ENCODE measurements around the gene ANHX. TPM values are rescaled to one million over a fixed set of nuclear protein-coding genes. Genes with fewer than 3 reads are reported as not detected.

Gene ANHX
- total RNA-seq, 2 donors from 2014 or later: not detected

DNA sequence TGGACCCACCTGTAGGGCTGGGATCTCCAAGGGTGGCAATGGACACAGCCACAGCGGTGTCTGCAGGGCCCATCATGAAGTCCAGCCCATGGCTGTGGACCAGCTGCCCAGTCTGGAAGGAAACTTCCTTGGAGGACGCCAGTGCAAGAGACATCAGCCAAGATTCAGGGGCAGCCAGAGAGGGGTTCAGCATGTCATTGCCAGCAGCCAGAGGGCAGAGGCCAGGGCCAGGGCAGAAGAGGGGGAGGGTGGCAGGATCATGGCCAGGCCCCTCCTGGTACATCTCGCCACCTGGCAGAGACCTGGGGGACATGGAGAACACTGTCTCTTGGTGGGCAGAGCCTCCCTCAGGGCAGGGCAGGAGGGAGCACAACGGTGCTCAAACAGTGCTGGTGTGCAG is 10.2 kb downstream of the ANHX start:
- peaks cover 16% of the 10 kb centered on the region for H3K36me3 Mint-ChIP-seq
- no peak overlapping the region for H3K4me3 Mint-ChIP-seq
- peaks cover 20% of the 10 kb centered on the region for H3K9me3 Mint-ChIP-seq

DNA sequence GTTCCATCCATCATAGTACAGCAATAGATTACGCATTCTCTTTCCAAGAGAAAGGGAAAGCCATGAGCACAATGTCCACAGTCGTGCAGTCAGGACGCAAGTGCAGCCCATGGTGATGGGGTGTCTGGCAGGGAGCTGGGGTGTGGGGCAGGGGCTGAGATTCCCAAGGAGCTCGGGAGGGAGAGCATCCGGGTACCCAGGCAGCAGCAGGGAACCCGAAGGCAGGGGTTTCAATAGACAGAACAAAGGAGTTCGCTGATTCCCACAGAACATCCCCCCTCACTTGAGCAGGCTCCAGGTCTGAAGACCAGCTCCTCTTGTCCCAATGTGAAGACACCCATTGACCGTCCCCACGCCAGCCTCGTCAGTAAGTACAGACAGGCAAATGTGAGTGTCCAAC is 13.5 kb downstream of the ANHX start:
- Mint-ChIP-seq H3K4me3 (no peak overlapping the region), H3K27ac (no peak overlapping the region), H3K4me1 (ENCODE audit: low read depth in 2 of 2) (no peaks in the 10 kb centered on the region), H3K36me3 (peaks cover 10% of the 10 kb centered on the region), H3K27me3 (no peaks in the 10 kb centered on the region), H3K9me3 (peaks cover 14% of the 10 kb centered on the region)
- DNase-seq (ENCODE audit: low spot score) (no peak), ATAC-seq (no peak)

More for the DNA sequence above, 10.2 kb downstream of the ANHX start:
- peaks cover 0 to 5% of the 10 kb centered on the region in 2 donors for H3K4me1 Mint-ChIP-seq (ENCODE audit: low read depth in 2 of 2)
- DNase-seq (ENCODE audit: low spot score) (no peak), ATAC-seq (peak in 1 of 2 donors; percentile 29)
- no peak overlapping the region for H3K27ac Mint-ChIP-seq
- no peaks in the 10 kb centered on the region for H3K27me3 Mint-ChIP-seq

DNA sequence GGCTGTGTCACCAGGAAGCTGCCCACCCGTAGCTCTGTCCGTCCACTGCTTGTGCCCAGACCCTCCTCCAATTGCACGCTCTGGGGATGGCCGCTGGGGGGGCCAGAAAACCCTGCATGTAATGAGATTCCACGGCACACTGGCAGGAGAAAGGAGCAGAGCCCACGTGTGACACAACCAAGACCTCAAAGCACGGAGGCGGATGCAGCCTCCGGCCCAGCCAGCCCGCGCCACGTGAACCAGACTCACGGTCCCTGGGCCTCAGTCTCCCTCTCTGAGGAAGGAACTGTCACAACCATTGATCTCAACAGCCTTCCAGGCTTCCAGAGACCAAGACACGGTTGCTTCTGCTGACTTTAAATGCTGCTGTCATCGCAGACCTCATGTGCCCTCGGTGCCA is 14.4 kb downstream of the ANHX start:
- Mint-ChIP-seq H3K36me3 (peaks cover 10% of the 10 kb centered on the region), H3K4me3 (no peak overlapping the region), H3K27me3 (no peaks in the 10 kb centered on the region), H3K27ac (no peak overlapping the region), H3K4me1 (ENCODE audit: low read depth in 2 of 2) (no peaks in the 10 kb centered on the region), H3K9me3 (peaks cover 14% of the 10 kb centered on the region)
- DNase-seq (ENCODE audit: low spot score): no peak
- no peak for ATAC-seq

DNA sequence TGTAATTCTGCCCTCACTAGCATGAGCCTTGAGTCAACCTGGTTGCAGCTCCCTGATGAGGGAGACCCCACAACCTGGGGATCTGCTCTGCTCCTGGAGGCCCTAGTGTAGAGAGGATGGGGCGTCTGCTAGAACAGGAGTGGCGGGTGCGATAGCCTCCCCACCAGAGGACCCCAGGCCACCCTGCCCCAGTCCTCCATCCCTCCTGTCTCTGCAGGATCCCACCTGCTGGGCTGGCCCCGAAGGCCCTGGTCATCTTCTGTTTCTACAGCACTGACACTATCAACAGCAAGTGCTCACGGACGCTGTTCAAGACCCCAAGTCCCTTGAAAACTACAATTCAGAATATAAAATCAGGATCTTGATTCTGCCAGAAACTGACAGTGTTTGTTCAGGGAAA is 15.2 kb downstream of the ANHX start:
- H3K9me3 Mint-ChIP-seq: peaks cover 14% of the 10 kb centered on the region
- no peak overlapping the region for H3K4me3 Mint-ChIP-seq
- peaks cover 10% of the 10 kb centered on the region for H3K36me3 Mint-ChIP-seq
- ATAC-seq (no peak), DNase-seq (ENCODE audit: low spot score) (no peak)
- H3K27me3 Mint-ChIP-seq: no peaks in the 10 kb centered on the region
- no peaks in the 10 kb centered on the region for H3K4me1 Mint-ChIP-seq (ENCODE audit: low read depth in 2 of 2)
- no peak overlapping the region for H3K27ac Mint-ChIP-seq

DNA sequence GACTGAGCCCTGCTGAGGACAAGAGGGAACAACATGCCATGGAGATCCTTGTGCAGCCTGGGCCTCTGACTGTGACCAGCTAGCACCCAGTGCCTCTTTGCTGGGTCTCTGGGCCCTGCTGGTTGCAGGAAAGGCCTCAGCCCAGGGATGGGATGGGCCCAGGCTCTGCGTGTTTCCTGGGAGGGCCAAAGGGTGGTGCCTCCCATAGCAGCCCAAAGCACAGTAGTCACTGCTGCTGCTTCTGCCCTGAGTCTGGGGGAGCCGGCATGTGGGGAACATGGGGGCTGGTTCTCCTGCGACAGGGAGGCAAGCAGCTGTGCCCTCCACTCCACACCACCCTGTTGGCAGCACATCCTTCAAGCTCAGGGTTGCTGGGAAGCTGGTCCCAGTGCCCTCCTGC is 18.5 kb downstream of the ANHX start:
- no peaks in the 10 kb centered on the region for H3K27me3 Mint-ChIP-seq
- peaks cover 17% of the 10 kb centered on the region for H3K9me3 Mint-ChIP-seq
- no peak overlapping the region for H3K27ac Mint-ChIP-seq
- no peak for ATAC-seq
- DNase-seq (ENCODE audit: low spot score): no peak
- H3K4me1 Mint-ChIP-seq (ENCODE audit: low read depth in 2 of 2): no peaks in the 10 kb centered on the region
- peaks cover 25% of the 10 kb centered on the region for H3K36me3 Mint-ChIP-seq
- H3K4me3 Mint-ChIP-seq: no peak overlapping the region

DNA sequence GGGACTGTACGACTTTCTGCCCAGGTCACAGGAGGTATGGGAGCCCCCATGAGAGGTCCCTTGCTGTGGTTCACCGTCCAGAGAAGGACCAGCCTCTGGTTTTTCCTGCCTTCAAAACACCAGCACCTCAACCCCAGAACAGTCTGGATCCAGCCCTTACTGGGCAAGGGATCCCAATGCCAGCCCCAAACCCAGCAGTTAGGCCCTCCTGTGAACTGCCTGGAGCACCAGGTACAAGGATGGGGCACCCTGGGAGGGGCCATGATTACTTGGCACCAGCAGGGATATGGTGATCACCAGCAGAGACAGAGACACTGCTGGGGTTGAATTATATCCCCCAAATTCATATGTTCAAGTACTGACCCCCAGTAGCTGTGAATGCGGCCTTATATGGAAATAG is 20.0 kb downstream of the ANHX start:
- Mint-ChIP-seq H3K9me3 (peaks cover 22% of the 10 kb centered on the region), H3K27me3 (no peaks in the 10 kb centered on the region), H3K4me3 (no peak overlapping the region), H3K4me1 (ENCODE audit: low read depth in 2 of 2) (no peaks in the 10 kb centered on the region), H3K36me3 (peaks cover 31% of the 10 kb centered on the region), H3K27ac (no peak overlapping the region)
- ATAC-seq (no peak), DNase-seq (ENCODE audit: low spot score) (no peak)

DNA sequence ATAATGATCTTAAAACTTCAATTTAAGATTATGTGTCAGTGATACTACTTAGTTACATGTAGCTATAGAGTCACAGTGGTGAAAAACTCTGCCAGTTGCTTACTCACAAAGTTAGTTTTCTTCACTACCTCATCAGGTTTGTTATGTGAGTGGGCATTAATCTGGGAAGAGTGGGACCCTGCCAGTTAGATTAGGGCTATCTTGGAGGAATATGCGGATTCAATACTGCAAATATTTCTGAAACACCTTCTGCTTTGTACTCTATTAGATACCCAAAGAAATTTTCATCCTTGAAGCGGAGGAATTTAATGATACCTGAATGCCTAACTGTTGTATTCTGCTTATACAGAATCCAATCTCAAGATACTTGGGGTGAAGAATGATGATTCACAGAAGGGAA is 29.3 kb downstream of the ANHX start:
- Mint-ChIP-seq H3K9me3 (peaks cover 20% of the 10 kb centered on the region), H3K36me3 (peaks cover 59% of the 10 kb centered on the region)

DNA sequence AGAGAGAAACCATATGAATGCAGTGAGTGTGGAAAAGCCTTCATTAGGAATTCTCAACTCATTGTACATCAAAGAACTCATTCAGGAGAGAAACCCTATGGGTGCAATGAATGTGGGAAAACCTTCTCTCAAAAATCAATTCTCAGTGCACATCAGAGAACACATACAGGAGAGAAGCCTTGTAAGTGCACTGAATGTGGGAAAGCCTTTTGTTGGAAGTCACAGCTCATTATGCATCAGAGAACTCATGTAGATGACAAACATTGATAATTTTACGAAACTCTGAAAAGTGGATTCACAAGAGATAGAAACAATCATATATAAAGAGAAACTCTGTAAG is 31.4 kb downstream of the ANHX start:
- ATAC-seq (no peak), DNase-seq (ENCODE audit: low spot score) (no peak)
- Mint-ChIP-seq H3K27ac (no peak overlapping the region), H3K4me3 (no peak overlapping the region), H3K27me3 (no peaks in the 10 kb centered on the region), H3K36me3 (peaks cover 76% of the 10 kb centered on the region), H3K4me1 (ENCODE audit: low read depth in 2 of 2) (no peaks in the 10 kb centered on the region), H3K9me3 (peaks cover 32% of the 10 kb centered on the region)

More for the DNA sequence above, 29.3 kb downstream of the ANHX start:
- H3K27me3 Mint-ChIP-seq: no peaks in the 10 kb centered on the region
- no peaks in the 10 kb centered on the region for H3K4me1 Mint-ChIP-seq (ENCODE audit: low read depth in 2 of 2)
- H3K4me3 Mint-ChIP-seq: no peak overlapping the region
- no peak for ATAC-seq
- H3K27ac Mint-ChIP-seq: no peak overlapping the region
- no peak for DNase-seq (ENCODE audit: low spot score)

DNA sequence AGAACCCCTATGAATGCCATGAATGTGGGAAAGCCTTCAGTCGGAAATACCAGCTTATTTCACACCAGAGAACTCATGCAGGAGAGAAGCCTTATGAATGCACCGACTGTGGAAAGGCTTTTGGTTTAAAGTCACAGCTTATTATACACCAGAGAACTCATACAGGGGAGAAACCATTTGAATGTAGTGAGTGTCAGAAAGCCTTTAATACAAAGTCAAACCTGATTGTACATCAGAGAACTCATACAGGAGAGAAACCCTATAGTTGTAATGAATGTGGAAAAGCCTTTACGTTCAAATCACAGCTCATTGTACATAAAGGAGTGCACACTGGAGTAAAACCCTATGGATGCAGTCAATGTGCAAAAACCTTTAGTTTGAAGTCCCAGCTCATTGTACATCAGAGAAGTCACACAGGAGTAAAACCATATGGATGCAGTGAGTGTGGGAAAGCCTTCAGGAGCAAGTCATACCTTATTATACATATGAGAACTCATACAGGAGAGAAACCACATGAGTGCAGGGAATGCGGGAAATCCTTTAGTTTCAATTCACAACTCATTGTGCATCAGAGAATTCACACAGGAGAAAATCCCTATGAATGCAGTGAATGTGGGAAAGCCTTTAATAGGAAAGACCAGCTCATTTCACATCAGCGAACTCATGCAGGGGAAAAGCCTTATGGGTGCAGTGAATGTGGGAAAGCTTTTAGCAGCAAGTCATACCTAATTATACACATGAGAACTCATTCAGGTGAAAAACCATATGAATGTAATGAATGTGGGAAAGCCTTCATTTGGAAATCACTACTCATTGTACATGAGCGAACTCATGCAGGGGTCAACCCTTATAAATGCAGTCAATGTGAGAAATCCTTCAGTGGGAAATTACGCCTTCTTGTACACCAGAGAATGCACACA is 32.1 kb downstream of the ANHX start:
- DNase-seq (ENCODE audit: low spot score) (no peak), ATAC-seq (no peak)
- Mint-ChIP-seq H3K4me1 (ENCODE audit: low read depth in 2 of 2) (no peaks in the 10 kb centered on the region), H3K27me3 (no peaks in the 10 kb centered on the region), H3K36me3 (peaks cover 74% of the 10 kb centered on the region), H3K27ac (peak overlapping the region; percentile 44 to 59), H3K9me3 (peaks cover 32% of the 10 kb centered on the region), H3K4me3 (no peak overlapping the region)

DNA sequence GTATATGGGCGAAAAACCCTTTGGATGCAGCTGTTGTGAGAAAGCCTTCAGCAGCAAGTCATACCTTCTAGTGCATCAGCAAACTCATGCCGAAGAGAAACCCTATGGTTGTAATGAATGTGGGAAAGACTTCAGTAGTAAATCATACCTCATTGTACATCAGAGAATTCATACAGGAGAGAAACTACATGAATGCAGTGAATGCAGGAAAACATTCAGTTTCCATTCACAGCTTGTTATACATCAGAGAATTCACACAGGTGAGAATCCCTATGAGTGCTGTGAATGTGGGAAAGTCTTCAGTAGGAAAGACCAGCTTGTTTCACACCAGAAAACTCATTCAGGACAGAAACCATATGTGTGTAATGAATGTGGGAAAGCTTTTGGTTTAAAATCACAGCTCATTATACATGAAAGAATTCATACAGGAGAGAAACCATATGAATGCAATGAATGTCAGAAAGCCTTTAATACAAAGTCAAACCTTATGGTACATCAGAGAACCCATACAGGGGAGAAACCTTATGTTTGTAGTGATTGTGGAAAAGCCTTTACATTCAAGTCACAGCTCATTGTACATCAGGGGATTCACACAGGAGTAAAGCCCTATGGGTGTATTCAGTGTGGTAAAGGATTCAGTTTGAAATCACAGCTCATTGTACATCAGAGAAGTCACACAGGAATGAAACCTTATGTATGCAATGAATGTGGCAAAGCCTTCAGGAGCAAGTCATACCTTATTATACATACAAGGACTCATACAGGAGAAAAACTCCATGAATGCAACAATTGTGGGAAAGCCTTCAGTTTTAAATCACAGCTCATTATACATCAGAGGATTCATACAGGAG is 33.0 kb downstream of the ANHX start:
- ATAC-seq (no peak), DNase-seq (ENCODE audit: low spot score) (no peak)
- peaks cover 29% of the 10 kb centered on the region for H3K9me3 Mint-ChIP-seq
- no peaks in the 10 kb centered on the region for H3K4me1 Mint-ChIP-seq (ENCODE audit: low read depth in 2 of 2)
- peak overlapping the region; percentile 44 to 59 for H3K27ac Mint-ChIP-seq
- peaks cover 70% of the 10 kb centered on the region for H3K36me3 Mint-ChIP-seq
- H3K4me3 Mint-ChIP-seq: no peak overlapping the region
- H3K27me3 Mint-ChIP-seq: no peaks in the 10 kb centered on the region

DNA sequence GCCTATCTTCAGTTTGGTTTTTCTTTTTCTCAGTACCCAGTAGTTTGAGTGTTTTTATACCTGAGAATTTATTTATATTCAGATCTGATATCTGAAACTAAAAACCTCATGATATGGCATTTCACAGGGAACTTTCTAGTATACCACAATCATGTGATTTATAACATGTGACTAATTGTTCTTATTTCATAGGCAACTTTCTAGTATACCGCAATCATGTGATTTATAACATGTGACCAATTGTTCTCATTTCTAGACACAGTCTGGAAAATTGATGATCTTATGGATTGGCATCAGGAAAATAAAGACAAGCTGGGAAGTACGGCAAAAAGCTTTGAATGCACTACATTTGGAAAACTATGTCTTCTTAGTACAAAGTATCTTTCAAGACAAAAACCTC is 33.8 kb downstream of the ANHX start:
- Mint-ChIP-seq H3K4me3 (no peak overlapping the region), H3K9me3 (peaks cover 29% of the 10 kb centered on the region), H3K36me3 (peaks cover 68% of the 10 kb centered on the region), H3K27ac (no peak overlapping the region), H3K4me1 (ENCODE audit: low read depth in 2 of 2) (no peaks in the 10 kb centered on the region), H3K27me3 (no peaks in the 10 kb centered on the region)
- no peak for DNase-seq (ENCODE audit: low spot score)
- ATAC-seq: no peak

DNA sequence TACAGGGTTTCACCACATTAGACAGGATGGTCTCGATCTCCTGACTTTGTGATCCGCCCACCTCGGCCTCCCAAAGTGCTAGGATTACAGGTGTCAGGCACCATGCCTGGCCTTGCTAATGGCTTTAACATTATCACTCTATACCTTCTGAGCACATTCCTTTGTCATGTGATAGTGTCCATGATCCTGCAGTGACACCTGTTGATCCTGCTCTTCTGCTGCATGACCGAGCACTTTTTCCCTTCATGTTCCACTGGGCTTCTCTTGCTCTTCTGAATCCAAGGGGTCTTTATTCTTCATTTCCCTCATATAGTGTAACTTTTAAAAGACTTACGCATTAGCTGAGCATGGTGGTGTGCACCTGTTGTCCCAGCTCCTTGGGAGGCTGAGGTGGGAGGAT is 42.8 kb downstream of the ANHX start:
- Mint-ChIP-seq H3K27me3 (no peaks in the 10 kb centered on the region), H3K9me3 (peaks cover 23% of the 10 kb centered on the region), H3K36me3 (peaks cover 83% of the 10 kb centered on the region), H3K4me1 (ENCODE audit: low read depth in 2 of 2) (peaks cover 0 to 2% of the 10 kb centered on the region in 2 donors), H3K4me3 (no peak overlapping the region), H3K27ac (no peak overlapping the region)
- DNase-seq (ENCODE audit: low spot score): no peak
- no peak for ATAC-seq

DNA sequence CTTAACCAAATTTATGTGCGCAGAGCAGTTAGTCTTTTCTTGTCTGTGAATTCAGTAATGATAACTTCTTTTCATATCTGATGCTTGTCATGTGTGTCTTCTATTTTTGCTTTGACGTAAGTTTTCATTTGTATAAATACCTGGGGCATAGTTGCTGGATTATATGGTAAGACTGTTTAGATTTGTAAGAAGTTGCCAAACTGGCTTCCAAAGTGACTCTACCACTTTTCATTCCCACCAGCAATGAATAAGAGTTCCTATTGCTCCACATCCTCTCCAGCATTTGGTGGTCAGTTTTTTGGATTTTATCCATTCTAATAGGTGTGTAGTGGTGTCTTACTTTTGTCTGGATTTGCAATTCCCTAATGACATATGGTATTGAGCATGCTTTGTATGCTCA is 45.5 kb downstream of the ANHX start:
- peaks cover 27% of the 10 kb centered on the region for H3K9me3 Mint-ChIP-seq
- no peaks in the 10 kb centered on the region for H3K27me3 Mint-ChIP-seq
- H3K4me1 Mint-ChIP-seq (ENCODE audit: low read depth in 2 of 2): peaks cover 5 to 7% of the 10 kb centered on the region in 2 donors
- peaks cover 96% of the 10 kb centered on the region for H3K36me3 Mint-ChIP-seq
- no peak for ATAC-seq
- no peak overlapping the region for H3K27ac Mint-ChIP-seq
- no peak overlapping the region for H3K4me3 Mint-ChIP-seq
- DNase-seq (ENCODE audit: low spot score): no peak
